Islet precursor cell (in vitro differentiated cells): ENCODE results near the gene GALNT18.

ENCODE experiments used
- DNase-seq: peaks from one replicate; pipeline ENCODE4 v3.0.0-alpha.2; 2018

GALNT18 gene

DNA sequence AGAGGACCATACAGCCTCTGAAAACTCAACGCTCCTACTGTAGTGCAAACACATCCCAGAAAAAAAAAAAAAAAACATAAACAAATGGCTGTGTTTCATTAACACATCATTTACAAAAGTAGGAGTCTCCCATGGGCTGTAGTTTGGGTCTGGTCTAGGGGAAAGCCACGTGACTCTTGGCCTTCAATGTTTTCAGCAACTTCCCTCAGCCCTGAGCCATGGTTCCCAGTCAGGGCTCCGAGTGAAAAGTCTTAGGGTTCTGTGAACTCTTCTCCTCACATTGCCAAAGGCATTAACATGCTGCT, 327.3 kb downstream of the GALNT18 start:
- DNase-seq: no peak

DNA sequence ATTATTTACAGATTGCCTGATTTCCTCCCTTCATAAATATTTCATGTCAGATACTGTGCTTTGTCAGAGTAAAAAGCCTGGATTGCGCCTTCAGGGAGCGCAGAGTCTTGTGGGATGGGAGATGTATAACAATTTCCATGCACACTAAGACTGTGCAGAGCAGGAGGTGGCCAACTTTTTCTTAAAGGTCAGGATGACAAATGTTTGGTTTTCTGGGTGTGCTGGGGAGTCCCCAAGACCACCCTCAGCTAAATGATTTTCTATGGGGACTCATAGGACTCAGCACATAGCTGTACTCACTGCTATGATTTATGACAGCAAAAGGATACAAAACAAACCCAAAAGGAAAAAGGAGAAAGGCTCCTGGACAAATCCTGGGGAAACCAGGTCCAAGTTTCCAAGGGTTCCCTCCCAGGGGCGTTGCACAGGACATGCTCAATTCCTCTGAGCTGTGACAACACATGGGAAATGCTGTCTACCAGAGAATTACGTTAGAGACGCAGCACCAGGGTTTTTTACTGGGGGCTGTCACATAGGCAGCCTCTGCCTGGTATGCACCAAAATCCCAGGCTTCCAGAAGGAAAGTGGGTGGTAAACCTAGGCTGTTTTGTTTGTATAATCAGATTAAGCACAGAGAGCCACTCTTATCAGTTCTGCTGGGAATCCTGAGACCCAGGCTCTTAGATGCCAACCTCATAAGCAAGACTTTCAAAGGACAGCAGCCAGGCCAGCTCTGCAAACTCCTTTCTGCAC, 327.8 kb downstream of the GALNT18 start:
- DNase-seq: no peak

DNA sequence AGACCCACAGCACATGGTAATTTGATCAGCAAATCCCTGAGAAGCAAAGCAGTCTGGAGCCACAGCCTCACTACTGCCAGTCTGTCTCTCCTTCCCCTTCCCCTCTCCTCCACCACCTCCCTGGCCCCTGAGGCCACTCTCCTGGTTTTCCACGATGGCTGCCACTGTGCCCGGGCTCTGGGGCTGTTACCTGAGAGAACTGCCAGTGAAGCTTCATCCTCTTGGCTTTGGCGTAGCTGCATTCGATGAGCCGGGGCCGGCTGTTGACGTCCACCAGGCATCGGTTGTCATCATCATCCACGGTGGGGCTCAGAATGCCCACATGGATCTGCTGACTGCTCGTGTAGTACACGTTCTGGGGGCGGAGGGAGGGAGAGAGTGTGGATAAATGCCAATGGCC, 329.0 kb downstream of the GALNT18 start:
- no peak for DNase-seq

DNA sequence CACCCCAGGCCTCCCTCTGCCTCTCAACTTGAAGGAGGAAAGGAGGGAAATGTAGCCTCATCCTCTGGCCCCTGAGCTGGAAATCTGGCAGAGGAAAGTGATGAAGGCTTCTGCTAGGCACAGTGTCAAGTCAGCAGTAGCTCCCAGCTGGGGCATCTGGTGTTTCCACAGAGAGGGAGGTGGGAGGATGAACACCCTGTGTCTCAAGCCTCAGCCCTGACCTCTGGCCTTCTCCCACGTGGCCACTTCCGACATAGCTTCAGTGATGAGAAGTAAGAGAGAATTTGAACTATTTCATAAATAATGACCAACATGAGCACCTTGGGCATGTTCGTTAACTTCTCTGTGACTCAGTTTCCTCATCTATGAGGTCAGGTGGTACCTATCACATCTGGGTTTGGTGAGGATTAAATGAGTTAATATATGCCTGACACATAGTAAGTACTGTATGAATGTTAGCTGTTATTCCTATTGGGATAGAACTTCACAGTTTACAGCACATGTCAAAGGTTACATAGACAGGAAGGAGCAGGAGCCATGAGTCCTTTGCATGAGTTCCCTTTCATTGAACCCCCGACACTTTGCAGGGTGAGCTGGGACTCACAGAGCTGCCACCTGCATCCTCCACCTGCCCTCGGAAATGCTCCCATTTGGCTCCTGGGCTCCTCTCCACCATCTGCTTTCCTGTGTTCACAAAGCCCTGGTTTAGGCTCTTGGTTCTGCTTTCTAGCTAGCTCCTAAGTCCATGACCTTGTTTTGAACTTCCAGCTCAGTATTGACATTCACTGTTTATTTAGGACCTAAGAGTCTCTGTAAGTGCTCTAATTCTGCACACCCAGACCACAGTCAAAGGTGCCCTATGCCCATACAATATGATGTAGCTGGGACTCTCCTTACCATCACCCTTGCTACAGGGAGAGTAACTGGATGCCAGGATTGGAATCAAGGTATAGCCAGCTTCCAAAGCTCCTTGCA, 330.5 kb downstream of the GALNT18 start:
- no peak for DNase-seq

DNA sequence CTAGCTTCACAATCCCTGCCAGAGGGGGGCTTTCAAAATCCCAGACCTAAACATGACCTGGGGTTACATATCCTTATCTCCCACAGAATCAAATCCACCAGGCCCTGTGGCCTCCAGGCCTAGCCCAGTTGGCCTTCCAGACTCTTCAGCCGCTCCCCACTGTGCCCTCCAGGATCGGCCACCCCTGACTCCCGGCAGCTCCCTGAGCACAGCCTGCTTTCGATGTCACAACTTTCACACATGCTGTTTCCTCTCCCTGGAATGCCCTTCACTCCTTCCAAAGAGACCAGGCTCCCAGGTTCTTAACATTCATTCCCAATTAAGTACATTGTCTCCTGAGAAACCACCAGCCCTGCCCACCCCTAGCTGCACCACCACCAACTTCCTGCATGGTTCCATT, 331.5 kb downstream of the GALNT18 start:
- DNase-seq: peak; percentile 55

DNA sequence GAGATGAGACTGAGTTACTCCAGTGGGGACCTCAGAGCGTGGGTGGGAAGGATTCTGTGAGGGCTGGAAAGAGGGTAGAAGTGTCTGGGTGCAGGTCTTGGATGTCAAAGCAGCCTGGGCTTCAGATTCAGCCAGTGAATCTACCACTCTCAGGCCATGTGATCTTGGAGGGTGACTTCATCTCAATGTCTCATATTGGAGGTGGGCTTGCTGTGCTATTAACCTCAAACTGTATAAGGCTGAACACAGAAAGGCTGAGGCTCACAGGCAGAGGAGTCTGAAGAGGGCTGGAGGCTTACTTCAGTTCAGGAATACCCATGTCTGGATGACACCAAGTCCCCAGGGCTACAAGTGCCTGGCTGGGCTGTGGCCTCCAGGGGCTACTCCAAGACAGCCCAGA, 332.1 kb downstream of the GALNT18 start:
- DNase-seq: no peak

DNA sequence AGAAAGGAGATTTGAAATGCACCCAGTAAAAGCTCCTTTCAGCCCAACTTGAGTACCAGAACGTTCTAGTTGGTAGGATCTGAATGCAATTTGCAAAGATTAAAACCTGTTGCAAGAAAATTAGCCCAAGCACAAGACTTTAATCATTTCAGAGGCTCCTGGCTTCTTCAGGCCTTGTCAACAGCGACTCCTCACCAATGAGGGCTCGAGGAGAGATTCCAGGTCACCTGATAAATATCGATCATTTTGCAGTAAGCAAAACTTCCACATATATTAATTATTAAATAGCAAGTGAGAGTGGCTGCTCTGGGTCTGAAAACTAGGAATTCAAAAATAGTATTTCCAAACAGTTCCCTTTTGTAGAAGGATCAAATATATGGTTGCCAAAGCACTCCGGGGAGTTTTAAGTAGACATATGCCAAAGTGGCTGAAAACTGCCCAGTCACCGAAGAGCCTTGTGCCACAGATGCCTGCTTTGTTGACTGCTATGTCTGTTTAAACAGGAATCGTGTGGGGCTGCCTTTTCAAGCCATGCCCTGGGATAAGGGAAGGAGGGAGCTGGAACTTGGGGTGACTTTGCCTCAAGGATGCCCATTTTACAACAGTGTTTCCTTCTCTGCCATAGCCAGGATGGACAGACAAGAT, 332.7 kb downstream of the GALNT18 start:
- DNase-seq: no peak

DNA sequence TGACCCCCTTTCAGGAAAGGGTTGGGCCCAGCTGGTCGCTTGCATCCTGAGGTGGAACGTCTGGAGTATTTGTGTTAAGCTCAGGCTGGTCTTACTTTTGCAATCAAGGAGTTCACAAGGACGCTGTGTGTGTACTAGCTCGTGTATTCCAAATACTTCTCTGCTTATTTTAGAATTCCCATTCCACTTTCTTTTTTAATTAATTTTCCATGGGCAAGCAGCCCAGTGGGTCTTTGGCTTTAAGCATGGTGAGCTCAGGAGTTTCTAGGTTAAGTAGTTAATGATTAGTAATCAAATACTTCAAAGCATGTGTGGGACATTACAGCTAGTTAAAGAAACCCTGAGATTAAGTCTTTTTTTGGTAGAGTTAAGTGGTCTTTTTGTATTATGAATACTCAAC, 337.3 kb downstream of the GALNT18 start:
- DNase-seq: no peak

DNA sequence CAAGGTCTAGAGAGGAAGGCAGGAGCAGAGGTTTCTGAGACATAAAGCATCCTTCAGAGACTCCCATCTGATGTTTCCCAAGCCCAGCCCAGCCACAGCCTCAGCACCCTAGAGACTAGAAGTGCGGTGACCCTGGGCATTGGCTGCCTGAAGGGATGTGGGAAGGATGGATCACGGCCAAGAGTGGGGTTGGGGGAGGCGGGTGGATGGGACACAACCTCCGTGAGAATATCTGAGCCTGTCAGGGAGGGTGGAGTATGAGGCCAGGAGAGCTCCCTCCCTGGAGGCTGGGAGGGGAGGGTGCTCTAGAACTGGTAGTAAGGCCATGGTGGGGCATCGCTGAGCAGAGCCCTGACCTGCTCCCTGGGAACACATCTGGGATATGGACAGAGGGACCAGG, 340.2 kb downstream of the GALNT18 start:
- DNase-seq: no peak

DNA sequence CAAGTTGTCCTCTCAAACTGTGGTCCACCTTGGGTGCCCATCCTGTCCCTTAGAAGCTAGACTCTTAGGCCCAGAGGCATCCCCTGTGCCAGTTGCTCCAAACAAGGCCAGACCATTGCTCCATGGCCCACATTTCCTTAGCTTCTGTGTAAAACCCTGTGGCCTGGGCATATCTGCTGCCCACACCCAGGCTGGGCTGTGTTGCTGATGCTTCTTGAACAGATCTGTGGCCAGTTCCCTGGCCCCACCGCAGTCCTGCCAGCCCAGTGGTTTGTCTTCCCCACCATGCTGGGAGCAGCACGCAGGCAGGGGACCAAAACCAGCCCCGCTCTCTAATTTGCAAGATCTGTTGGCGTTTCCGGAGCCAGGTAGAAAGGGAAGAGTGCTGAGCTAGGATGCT, 341.0 kb downstream of the GALNT18 start:
- DNase-seq: peak; percentile 32

DNA sequence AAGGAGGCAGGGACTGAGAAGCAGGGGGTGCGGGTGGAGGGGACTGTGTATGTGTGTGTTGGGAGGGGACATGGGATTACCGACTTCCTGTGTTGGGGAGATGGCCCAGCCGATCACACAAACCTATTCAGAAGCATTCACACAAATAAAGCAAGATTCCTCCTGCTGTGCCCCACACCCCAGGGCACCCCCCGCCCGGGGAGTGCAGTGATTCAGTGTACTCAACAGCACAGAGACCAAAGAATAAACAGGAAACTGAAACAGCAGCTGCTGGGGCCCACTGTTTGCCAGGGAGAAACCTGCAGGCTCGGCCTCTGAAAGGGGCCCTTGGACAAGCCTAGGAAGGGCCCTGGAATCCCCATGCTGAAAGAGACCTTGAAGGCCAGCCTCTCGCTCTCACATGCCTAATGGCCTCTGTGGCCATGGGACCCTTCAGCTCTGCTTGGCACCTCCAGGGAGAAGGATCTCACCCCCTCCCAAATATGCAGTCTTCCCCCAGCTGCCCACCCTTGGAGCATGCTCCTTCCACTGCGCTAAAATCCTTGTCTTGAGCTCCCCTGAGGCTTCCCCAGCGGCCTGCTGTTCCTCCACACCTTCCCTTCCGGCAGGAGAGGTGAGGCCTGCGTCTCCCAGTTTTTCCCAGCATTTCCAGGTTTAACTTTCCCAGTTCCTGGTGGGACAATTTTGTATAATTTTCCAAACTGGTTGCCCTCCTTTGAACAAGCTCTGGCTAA, 341.7 kb downstream of the GALNT18 start:
- peak; percentile 57 for DNase-seq

DNA sequence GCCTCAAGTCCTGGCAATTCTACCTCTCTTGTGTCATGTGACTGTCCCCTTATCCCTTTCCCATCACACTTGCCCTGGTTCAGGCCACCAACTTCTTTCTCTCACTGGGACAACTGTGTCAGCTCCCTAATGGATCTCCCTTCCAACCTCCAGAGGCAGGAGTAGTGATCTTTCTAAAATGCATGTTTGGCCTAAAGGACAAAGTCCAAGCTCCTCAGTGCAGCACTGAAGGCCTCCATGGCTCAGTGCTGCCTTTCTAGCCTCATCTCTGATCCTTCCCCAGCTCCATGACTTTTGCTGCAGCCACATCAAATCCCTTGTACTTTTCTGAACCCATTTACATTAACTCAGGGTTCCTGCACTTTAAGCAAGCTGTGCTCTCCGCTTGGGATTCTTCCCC, 349.6 kb downstream of the GALNT18 start:
- peak; percentile 28 for DNase-seq

DNA sequence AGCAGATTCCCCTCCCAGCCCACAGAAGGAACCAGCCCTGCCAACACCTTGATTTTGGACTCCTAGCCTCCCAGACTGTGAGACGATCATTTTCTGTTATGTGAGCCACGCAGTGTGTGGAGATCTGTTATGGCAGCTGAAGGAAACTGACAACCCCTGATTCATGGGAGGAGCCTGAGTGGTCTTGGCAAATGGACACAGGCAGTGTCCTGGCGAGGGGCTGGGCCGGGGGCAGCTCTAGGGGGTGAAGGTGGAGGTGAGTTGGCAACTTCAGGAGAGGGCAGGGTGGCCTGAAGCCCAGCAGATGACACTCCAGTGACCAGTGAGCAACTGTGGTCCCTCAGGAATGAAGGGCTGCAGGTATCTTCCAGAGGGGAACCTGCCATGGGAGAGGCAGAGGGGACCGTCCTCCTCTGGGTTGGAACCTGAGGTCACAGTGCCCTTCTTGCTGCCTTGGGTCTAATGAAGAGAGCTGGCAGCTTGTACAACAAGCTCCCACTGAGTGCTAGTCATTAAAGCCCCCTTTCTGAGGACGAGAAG, 351.5 kb downstream of the GALNT18 start:
- peak; percentile 34 for DNase-seq

DNA sequence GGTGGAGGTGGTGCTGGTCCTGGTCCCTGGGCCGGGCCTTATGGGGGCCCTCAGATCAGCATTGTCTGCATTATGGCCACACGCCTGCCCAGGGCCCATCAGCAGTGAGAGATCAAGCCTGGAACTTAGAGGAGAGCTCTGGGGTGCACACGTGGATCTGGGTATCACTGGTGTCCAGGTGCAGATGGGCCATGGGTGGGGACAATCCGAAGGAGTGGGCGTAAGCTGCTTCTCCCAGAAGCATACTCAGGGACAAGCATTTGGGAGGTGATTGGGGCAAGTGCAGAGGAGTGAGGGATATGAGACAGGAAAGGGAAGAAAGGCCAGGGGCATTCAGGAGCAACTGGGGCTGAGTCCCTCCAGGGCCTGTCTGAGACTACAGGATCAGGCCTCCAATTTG, 353.1 kb downstream of the GALNT18 start:
- peak; percentile 32 for DNase-seq

DNA sequence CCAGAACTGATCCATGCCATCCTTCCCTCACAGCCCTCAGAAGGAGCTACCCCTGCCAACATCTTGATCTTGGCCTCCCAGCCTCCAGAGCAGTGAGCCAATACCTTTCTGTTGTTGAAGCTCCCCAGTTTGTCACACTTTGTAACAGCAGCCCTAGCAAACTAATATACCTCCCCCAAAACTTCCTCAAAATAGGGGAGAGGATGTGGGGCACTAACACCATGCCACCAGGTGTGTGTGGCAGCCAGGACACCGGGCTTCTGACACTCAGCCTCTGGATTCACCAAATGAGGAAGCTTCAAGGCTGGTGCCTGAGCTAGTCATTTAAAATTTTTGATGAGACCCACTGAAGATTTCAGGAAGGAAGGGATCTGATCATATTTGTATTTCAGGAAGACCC, 353.7 kb downstream of the GALNT18 start:
- DNase-seq: peak; percentile 20

DNA sequence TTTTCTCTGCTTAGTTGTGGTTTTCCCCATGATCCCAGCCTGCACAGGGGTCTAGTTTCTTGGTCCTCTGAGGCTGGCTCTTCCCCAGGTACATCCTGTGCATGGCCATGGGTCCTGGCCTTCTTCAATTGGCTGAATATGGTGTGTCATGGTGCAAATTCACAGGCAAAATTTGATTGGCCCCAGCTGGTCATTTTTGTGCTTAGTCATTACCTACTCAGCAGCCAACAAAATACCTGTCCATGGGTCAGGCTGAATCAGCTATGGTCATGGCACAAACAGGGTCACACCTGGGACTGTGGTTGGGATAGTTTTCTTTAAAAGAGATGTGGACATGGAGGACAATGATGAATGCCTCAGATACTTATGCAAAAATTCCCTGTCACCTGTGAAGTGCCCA, 354.5 kb downstream of the GALNT18 start:
- DNase-seq: no peak

DNA sequence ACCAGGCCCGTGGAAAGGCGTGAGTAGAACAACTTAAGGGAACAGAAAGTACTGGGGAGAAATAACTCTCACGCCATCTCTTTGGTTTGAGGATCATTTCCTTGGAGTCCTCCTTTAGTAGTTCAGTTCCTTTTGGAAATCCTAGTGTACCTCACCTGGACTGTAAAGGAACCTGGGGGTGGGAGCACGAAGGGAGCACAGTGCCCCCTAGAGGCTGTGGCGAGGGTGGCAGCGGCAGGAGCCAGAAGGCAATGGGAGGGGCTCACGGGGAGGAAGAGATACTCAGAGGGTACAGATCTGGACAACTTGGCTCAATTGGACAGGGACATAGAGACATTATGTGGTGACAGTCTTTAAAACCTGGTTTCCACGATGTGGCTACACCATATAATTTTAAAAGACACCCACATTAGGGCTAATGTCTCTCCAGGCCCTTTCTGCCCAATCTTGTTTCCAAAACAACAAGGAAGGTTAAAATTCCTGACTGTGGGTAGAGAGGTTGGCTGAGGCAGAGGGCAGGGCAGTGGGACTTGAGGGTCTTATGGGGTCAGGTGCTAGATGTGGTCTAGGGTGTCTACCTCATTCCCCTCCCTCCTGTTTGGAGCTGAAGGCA, 355.7 kb downstream of the GALNT18 start:
- DNase-seq: peak; percentile 81

DNA sequence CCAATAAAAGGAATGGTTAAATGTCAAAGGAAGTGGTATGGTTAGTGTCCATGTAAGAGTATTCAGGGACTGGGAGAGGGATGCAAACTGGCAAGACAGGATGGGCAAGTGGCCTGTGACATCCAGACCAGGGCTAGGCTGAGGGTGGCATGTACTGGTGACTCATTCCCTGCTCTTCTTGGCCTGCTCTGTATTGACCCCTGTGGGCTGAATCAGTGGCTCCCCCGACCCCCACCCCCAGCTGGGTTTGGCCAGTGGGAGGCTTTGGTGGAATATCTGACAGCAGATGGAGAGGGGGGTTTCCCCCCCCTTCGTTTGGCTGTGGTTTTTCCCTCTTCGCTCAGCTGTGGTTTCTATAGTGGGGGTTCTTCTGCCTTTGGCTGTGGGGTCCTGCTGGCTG, 356.5 kb downstream of the GALNT18 start:
- peak; percentile 89 for DNase-seq

DNA sequence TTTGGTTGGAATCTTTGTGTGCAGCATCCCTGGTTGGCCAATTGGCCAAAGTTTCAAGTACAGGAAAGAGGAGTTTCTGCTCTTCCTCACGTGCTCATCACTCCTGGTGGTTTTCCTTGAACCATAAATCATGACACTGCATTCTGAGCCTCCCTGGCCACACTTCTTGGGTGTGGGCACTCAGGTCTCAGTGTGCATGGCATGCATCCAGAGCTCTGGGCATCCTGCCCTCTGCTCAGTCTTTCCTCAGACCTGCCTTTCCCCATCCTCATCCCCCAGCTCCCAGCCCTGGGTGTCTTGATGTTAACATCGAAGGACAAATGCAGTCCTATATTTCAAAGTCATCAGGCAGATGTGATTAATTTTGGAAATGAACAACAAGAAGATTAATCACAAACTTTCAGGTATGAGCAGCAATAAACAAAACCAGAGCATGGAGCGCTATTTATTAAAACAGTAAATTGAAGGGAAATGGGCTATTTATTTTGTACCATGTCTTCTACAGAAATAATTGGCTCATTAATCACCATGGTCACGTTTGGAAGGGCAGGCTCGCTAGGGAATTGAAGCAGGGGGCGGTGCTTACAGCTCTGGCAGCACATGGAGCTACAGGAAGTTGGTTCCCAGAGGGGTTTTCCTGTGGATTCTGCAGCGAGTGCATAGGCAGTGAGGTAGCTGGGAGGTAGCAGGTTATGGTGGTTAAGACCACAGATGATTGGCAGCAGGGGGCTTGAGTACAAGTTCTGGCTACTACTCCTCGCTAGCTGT, 358.4 kb downstream of the GALNT18 start:
- DNase-seq: peak; percentile 56

DNA sequence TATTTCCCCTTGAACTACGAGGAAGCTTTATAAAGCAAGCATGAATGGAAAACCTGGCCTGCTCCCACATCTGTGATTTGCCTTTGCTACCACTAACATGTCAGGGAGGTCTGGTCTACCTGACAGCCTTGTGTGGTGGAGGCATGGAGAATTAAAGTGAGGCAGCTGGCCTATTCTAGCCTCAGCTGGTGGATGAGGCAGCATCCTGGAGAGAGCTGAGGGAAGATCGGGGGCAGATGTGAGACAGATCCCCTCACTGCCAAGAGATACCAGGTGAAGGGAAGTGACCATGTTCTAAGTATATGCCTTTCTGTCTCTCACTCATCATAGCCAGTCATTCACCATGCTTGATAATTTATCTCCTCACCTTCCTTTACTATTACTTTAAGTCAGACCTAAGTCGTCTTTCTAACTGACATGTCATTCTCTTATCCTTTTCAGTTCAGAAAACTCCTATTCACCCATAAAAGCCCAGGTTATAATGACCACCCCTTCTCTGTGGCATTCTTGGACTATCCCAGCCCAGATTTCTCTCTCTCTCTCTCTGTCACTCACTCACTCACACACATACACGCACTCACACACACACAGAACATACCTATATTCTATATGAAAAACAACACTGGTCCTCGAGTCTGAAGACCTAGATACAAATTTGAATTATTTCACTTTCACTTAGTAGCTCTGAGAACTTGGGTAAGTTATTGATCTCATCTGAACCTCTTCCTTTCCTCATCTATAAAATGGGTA, 359.5 kb downstream of the GALNT18 start:
- DNase-seq: peak; percentile 7

DNA sequence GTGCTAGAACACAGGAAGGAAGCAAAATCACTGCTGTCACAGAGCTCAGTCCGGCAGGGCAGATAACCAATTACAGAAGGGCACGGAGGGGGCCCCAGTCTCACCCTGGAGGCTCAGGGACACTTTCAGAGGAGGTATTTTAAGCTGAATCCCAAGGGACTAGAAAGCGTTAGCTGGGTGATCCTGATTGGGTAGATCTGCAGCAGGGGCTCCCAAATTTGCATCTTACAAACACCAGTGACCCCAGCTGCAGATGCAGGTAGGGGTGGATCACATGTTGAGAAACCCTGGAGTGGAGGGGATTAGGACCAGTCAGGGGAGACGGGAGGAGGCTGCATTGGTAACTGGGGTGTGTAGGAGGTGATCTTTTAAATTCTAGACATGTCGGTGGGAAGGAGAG, 360.2 kb downstream of the GALNT18 start:
- DNase-seq: peak; percentile 41
